ENCODE measurements around the gene GOLGA8S.
"Not testable (repeated sequence)": the region's sequence is repeated elsewhere in the genome, so short reads cannot be mapped to it uniquely, and the experiment has no call there.

DNA sequence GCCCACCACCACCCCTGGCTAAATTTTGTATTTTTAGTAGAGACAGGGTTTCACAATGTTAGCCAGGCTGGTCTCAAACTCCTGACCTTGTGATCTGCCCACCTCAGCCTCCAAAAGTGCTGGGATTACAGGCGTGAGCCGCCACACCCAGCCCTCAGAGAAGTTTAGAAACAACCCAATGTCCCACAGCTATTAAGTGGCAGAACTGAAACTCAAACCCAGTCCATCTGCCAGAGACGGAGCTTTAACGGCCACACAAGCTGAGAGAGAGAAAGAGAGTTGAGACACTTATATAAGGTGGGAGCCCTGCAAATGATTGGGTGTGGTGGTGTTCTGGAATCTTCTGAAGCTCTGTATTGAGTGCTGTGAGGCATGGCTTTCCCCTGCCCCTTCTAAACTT, 43.8 kb downstream of the GOLGA8S start:
- TF ChIP-seq, protein P1, sequence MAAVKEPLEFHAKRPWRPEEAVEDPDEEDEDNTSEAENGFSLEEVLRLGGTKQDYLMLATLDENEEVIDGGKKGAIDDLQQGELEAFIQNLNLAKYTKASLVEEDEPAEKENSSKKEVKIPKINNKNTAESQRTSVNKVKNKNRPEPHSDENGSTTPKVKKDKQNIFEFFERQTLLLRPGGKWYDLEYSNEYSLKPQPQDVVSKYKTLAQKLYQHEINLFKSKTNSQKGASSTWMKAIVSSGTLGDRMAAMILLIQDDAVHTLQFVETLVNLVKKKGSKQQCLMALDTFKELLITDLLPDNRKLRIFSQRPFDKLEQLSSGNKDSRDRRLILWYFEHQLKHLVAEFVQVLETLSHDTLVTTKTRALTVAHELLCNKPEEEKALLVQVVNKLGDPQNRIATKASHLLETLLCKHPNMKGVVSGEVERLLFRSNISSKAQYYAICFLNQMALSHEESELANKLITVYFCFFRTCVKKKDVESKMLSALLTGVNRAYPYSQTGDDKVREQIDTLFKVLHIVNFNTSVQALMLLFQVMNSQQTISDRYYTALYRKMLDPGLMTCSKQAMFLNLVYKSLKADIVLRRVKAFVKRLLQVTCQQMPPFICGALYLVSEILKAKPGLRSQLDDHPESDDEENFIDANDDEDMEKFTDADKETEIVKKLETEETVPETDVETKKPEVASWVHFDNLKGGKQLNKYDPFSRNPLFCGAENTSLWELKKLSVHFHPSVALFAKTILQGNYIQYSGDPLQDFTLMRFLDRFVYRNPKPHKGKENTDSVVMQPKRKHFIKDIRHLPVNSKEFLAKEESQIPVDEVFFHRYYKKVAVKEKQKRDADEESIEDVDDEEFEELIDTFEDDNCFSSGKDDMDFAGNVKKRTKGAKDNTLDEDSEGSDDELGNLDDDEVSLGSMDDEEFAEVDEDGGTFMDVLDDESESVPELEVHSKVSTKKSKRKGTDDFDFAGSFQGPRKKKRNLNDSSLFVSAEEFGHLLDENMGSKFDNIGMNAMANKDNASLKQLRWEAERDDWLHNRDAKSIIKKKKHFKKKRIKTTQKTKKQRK (IDR thresholded peaks at IDR 0.05; ENCODE audit: low read depth, low read length): not testable (repeated sequence)
- not testable (repeated sequence) for TF ChIP-seq TAF1 (IDR thresholded peaks at IDR 0.05; ENCODE audit: borderline replicate concordance, low read depth, low read length); EGR1 (IDR thresholded peaks at IDR 0.05; ENCODE audit: borderline replicate concordance in 1 of 2, low read depth in 2 of 2, low read length in 2 of 2)
- TF ChIP-seq, protein P2, sequence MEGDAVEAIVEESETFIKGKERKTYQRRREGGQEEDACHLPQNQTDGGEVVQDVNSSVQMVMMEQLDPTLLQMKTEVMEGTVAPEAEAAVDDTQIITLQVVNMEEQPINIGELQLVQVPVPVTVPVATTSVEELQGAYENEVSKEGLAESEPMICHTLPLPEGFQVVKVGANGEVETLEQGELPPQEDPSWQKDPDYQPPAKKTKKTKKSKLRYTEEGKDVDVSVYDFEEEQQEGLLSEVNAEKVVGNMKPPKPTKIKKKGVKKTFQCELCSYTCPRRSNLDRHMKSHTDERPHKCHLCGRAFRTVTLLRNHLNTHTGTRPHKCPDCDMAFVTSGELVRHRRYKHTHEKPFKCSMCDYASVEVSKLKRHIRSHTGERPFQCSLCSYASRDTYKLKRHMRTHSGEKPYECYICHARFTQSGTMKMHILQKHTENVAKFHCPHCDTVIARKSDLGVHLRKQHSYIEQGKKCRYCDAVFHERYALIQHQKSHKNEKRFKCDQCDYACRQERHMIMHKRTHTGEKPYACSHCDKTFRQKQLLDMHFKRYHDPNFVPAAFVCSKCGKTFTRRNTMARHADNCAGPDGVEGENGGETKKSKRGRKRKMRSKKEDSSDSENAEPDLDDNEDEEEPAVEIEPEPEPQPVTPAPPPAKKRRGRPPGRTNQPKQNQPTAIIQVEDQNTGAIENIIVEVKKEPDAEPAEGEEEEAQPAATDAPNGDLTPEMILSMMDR (IDR thresholded peaks at IDR 0.05 in 2 of 3, conservative IDR thresholded peaks at IDR 0.05 in 1 of 3; ENCODE audit: control insufficient read depth in 2 of 3, extremely low read depth in 1 of 3, insufficient read depth in 1 of 3, low read depth in 3 of 3, low read length in 3 of 3): not testable (repeated sequence)
